Activated T-helper 1 cell treated with anti-CD3 and anti-CD28 coated beads, Interleukin-12 subunit alpha, Interleukin-12 subunit beta, Interleukin-2, Interleukin-4 antibody, amounts not matched to agents 30 ng/mL and 10 ng/mL and 1 ng/mL, durations not matched to agents 14 hours and 24 hours and 36 hours (primary cell): ENCODE data around the gene ANKRD55. TPM values are rescaled to one million over a fixed set of nuclear protein-coding genes. Genes with fewer than 3 reads are reported as not detected.
A peak's percentile ranks its signal among the peaks of the same experiment; 100 is the strongest.

Experiments
- DNase-seq: peaks from one replicate; pipeline ENCODE4 v3.0.0; 2021; ENCODE audit warnings: low spot score
- H3K27ac Mint-ChIP-seq: one replicate; pipeline ENCODE4 v1.8.0; 2021; ENCODE audit warnings: mild to moderate bottlenecking, mixed read lengths
- H3K27me3 Mint-ChIP-seq: one replicate; pipeline ENCODE4 v1.8.0; 2022; ENCODE audit warnings: mild to moderate bottlenecking, moderate library complexity, mixed read lengths; ENCODE audit not compliant: insufficient read depth
- H3K36me3 Mint-ChIP-seq: one replicate; pipeline ENCODE4 v1.8.0; 2021; ENCODE audit warnings: low read depth, mixed read lengths
- H3K4me1 Mint-ChIP-seq: one replicate; pipeline ENCODE4 v1.8.0; 2021; ENCODE audit warnings: low read depth, mixed read lengths
- H3K4me3 Mint-ChIP-seq: one replicate; pipeline ENCODE4 v1.8.0; 2021; ENCODE audit warnings: mild to moderate bottlenecking, moderate library complexity, mixed read lengths
- H3K9me3 Mint-ChIP-seq: one replicate; pipeline ENCODE4 v1.8.0; 2021; ENCODE audit warnings: mixed read lengths
- intact Hi-C: fragments of 100-400 bp; cut with micrococcal nuclease; formaldehyde crosslinking; loops from one replicate; pipeline ENCODE4 v1.15.1; 2024
- total RNA-seq: library from RNA; stranded (reverse); gene quantifications from 2 replicates; pipeline ENCODE4 v1.2.3, GENCODE V29; 2022

Gene ANKRD55
- total RNA-seq, 1 donor from 2014 or later = 1.0 TPM

- no peak overlapping the region for H3K27ac Mint-ChIP-seq
- H3K27me3 Mint-ChIP-seq = no peaks in the 10 kb centered on the region
- DNase-seq = no peak
- H3K4me3 Mint-ChIP-seq = no peak overlapping the region
- intact Hi-C loops = no loop called here
- H3K36me3 Mint-ChIP-seq = peaks cover 9% of the 10 kb centered on the region
- H3K4me1 Mint-ChIP-seq = peaks cover 79% of the 10 kb centered on the region
- peaks cover 2% of the 10 kb centered on the region for H3K9me3 Mint-ChIP-seq
These were observed 136.1 kb downstream of the ANKRD55 start for GRCh38 chr5:56097055-56097454.

DNA sequence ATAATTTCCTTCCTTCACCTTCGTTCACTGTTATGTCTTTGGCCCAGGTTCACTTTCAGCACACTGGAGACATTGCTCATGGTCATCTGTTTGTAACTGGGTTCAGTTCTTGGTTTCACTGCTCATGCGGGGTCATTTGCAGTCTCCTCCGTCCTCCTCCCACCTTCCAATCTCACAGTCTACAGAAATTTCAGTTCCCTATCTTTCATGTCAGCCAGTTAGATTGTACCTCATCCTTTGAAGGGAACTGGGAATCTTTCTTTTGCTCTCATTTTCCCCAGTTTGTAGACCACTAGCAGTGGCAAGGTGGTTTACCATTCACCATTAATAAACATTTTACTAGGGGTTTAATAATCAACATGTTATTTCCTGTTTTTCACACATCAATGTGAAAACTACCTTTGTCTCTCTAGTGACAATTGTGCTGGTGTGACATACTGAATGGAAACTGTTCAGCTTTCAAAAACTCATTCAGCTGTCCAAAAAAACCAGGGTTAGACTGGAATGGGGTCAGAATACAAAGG, 137.5 kb downstream of the ANKRD55 start:
- intact Hi-C loops = loop anchor here (1.0 to 2.0 kb wide), 5 partner anchors 31 to 106 kb away; no protein-coding TSS in a partner anchor
- Mint-ChIP-seq H3K9me3 (no peaks in the 10 kb centered on the region), H3K27me3 (no peaks in the 10 kb centered on the region), H3K36me3 (peaks cover 9% of the 10 kb centered on the region), H3K27ac (peak overlapping the region; percentile 87), H3K4me1 (peaks cover 83% of the 10 kb centered on the region), H3K4me3 (peak overlapping the region; percentile 50)
- DNase-seq = no peak

GRCh38 chr5:56094579-56095361, 138.4 kb downstream of the ANKRD55 start:
- peak overlapping the region; percentile 79 for H3K27ac Mint-ChIP-seq

GRCh38 chr5:56093970-56094369, 139.2 kb downstream of the ANKRD55 start:
- Mint-ChIP-seq H3K27ac (no peak overlapping the region), H3K36me3 (peaks cover 7% of the 10 kb centered on the region), H3K9me3 (no peaks in the 10 kb centered on the region), H3K4me3 (no peak overlapping the region), H3K27me3 (no peaks in the 10 kb centered on the region), H3K4me1 (peaks cover 85% of the 10 kb centered on the region)
- intact Hi-C loops = loop anchor here (1.0 to 2.0 kb wide), 6 partner anchors 13 to 99 kb away; no protein-coding TSS in a partner anchor
- no peak for DNase-seq

More at GRCh38 chr5:56094579-56095361, 138.4 kb downstream of the ANKRD55 start:
- Mint-ChIP-seq H3K4me3 (peak overlapping the region; percentile 50), H3K27me3 (no peaks in the 10 kb centered on the region), H3K4me1 (peaks cover 83% of the 10 kb centered on the region), H3K9me3 (no peaks in the 10 kb centered on the region), H3K36me3 (peaks cover 9% of the 10 kb centered on the region)
- DNase-seq = peak; percentile 24
- intact Hi-C loops = loop anchor here (1.0 to 2.0 kb wide), 7 partner anchors 13 to 107 kb away; no protein-coding TSS in a partner anchor

- peaks cover 4% of the 10 kb centered on the region for H3K36me3 Mint-ChIP-seq
- peaks cover 79% of the 10 kb centered on the region for H3K4me1 Mint-ChIP-seq
- no peaks in the 10 kb centered on the region for H3K9me3 Mint-ChIP-seq
- H3K27ac Mint-ChIP-seq = no peak overlapping the region
- H3K27me3 Mint-ChIP-seq = no peaks in the 10 kb centered on the region
- intact Hi-C loops = no loop called here
- no peak overlapping the region for H3K4me3 Mint-ChIP-seq
- no peak for DNase-seq
These were observed 141.0 kb downstream of the ANKRD55 start for GRCh38 chr5:56092115-56092514.

DNA sequence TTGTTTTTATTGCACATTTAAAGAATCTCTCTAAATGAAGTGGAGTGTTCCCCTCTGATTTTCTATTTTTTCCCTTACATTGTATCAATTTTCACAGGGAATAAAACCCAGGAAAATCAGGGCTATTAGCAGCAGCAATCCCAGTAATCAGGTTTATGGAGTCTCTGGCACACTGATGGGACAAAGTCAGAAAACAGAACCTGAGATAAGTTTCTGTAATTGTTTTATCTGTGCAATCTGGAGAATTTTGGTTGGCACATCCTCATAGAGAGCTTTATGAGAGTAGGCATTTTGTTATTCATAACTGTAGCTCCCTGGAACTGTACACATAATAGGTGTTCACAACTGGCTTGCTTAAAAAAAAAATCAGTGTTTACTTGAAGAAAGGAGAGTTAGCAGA, 141.5 kb downstream of the ANKRD55 start:
- no peaks in the 10 kb centered on the region for H3K9me3 Mint-ChIP-seq
- H3K4me3 Mint-ChIP-seq = no peak overlapping the region
- no peaks in the 10 kb centered on the region for H3K27me3 Mint-ChIP-seq
- no peak for DNase-seq
- peaks cover 80% of the 10 kb centered on the region for H3K4me1 Mint-ChIP-seq
- H3K36me3 Mint-ChIP-seq = peaks cover 4% of the 10 kb centered on the region
- H3K27ac Mint-ChIP-seq = peak overlapping the region; percentile 14
- intact Hi-C loops = no loop called here

DNA sequence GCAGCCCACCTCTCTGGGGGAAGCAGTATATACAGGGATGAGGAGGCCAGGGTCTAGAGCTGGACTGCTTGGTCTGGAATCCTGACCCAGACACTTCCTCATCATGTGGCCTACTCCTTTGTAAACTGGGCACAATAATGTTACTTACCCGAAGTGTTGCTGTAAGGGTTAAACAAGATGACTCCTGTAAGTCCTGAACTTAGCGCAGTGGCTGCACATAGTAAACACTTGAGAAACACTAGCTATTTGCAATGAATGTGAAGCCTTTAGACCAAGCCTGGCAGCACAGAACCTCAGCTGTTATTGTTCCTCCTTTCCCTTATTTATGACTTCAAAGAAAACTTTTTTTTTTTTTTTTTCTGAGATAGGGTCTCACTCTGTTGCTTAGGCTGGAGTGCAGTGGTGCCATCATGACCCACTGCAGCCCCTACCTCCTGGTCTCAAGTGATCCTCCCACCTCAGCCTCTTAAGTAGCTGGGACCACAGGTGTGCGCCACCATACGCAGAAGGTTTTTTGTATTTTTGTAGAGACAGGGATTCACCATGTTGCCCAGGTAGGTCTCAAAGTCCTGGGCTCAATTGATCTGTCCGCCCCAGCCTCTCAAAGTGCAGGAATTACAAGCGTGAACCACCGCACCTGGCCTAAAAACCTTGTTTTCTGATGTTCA, 142.2 kb downstream of the ANKRD55 start:
- Mint-ChIP-seq H3K36me3 (peaks cover 6% of the 10 kb centered on the region), H3K27me3 (no peaks in the 10 kb centered on the region), H3K27ac (peak overlapping the region; percentile 21), H3K9me3 (no peaks in the 10 kb centered on the region), H3K4me1 (peaks cover 77% of the 10 kb centered on the region), H3K4me3 (peak overlapping the region; percentile 19)
- no peak for DNase-seq
- intact Hi-C loops = no loop called here

- H3K27ac Mint-ChIP-seq = peak overlapping the region; percentile 58
- peaks cover 70% of the 10 kb centered on the region for H3K4me1 Mint-ChIP-seq
- peaks cover 5% of the 10 kb centered on the region for H3K36me3 Mint-ChIP-seq
- no peaks in the 10 kb centered on the region for H3K9me3 Mint-ChIP-seq
- no peaks in the 10 kb centered on the region for H3K27me3 Mint-ChIP-seq
- peak; percentile 30 for DNase-seq
- intact Hi-C loops = loop anchor here (1.0 kb wide), 2 partner anchors 8 to 9 kb away; no protein-coding TSS in a partner anchor
- H3K4me3 Mint-ChIP-seq = peak overlapping the region; percentile 32
These were observed 143.9 kb downstream of the ANKRD55 start for GRCh38 chr5:56088967-56089829.

GRCh38 chr5:56088431-56088949, 144.6 kb downstream of the ANKRD55 start:
- intact Hi-C loops = no loop called here
- H3K36me3 Mint-ChIP-seq = peaks cover 9% of the 10 kb centered on the region
- no peak overlapping the region for H3K4me3 Mint-ChIP-seq
- no peak overlapping the region for H3K27ac Mint-ChIP-seq
- H3K4me1 Mint-ChIP-seq = peaks cover 65% of the 10 kb centered on the region
- H3K9me3 Mint-ChIP-seq = no peaks in the 10 kb centered on the region
- H3K27me3 Mint-ChIP-seq = no peaks in the 10 kb centered on the region
- no peak for DNase-seq

DNA sequence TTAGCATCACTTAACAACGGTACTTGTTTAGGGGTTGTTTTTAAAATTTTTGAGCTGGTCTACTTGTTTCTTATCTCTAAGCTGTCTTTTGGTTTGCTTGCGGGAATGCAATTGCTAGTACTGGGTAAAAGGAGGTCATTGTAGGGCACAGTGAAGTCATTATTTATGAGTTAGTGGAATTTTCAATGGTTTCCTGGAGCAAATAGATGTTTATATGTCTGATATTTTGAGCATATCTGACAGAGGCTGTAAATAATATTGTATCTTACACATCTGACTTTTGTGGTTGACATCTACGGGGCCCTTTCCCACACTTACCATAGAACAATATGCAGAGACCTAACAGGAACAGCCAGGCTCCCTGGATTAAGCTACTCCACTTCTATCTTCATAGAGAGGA, 147.9 kb downstream of the ANKRD55 start:
- no peak overlapping the region for H3K27ac Mint-ChIP-seq
- H3K9me3 Mint-ChIP-seq = no peaks in the 10 kb centered on the region
- H3K27me3 Mint-ChIP-seq = no peaks in the 10 kb centered on the region
- peaks cover 58% of the 10 kb centered on the region for H3K4me1 Mint-ChIP-seq
- H3K36me3 Mint-ChIP-seq = peaks cover 8% of the 10 kb centered on the region
- no peak overlapping the region for H3K4me3 Mint-ChIP-seq
- intact Hi-C loops = no loop called here
- DNase-seq = no peak

DNA sequence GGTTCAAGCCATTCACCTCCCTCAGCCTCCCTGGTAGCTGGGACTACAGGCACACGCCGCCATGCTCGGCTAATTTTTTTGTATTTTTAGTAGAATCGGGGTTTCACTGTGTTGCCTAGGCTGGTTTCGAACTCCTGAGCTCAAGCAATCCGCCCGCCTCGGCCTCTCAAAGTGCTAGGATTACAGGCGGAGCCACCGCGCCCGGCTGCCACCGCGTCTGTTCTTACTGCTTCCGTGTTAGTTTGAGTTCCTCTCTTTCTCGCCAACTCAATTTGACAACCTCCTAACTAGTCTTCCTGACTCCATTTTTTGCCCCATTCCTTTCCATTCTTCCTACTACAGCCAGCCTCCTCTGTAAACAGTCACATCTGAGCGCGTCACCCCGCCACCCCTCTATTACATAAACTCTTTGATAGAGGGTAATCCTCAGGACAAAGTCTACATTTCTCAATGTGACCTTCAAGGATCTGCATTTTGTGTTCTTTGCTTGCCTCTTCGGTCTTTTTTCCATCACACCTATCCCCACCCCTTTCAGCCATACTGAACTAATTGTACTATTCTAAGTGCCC, 149.8 kb downstream of the ANKRD55 start:
- H3K27ac Mint-ChIP-seq = peak overlapping the region; percentile 68
- H3K9me3 Mint-ChIP-seq = no peaks in the 10 kb centered on the region
- peaks cover 8% of the 10 kb centered on the region for H3K36me3 Mint-ChIP-seq
- DNase-seq = no peak
- no peak overlapping the region for H3K4me3 Mint-ChIP-seq
- no peaks in the 10 kb centered on the region for H3K27me3 Mint-ChIP-seq
- H3K4me1 Mint-ChIP-seq = peaks cover 51% of the 10 kb centered on the region
- intact Hi-C loops = no loop called here
